ENCODE data around the gene GTPBP3.

Gene GTPBP3

GRCh38 chr19:17332677-17333581 lies 4.4 kb upstream of the GTPBP3 start:
- in situ Hi-C loops (cut with MboI; ENCODE audit: low pct_unique_long_range_greater_than_20kb, low sequenced_read_pairs, unreplicated experiment), result no loop called here
- no peak for TF ChIP-seq CTCF (IDR thresholded peaks at IDR 0.05; ENCODE audit: extremely low read depth, insufficient read depth, missing control alignments)
- DNase-seq (ENCODE audit: low spot score), result peak; percentile 56

- no peak for TF ChIP-seq CTCF (IDR thresholded peaks at IDR 0.05; ENCODE audit: extremely low read depth, insufficient read depth, missing control alignments)
- peak; percentile 83 for DNase-seq (ENCODE audit: low spot score)
- in situ Hi-C loops (cut with MboI; ENCODE audit: low pct_unique_long_range_greater_than_20kb, low sequenced_read_pairs, unreplicated experiment), result no loop called here
These were observed 3.5 kb upstream of the GTPBP3 start for GRCh38 chr19:17333611-17334413.

- no peak for TF ChIP-seq CTCF (IDR thresholded peaks at IDR 0.05; ENCODE audit: extremely low read depth, insufficient read depth, missing control alignments)
- in situ Hi-C loops (cut with MboI; ENCODE audit: low pct_unique_long_range_greater_than_20kb, low sequenced_read_pairs, unreplicated experiment), result no loop called here
- peak; percentile 96 for DNase-seq (ENCODE audit: low spot score)
These were observed 2.6 kb upstream of the GTPBP3 start, which contains the start of gene ANO8 for GRCh38 chr19:17334414-17335409. Gene ANO8, minus strand, starts transcription at chr19:17334855. Its CDS starts 185 bp downstream, at chr19:17334670.

GRCh38 chr19:17335575-17335974 lies 1.8 kb upstream of the GTPBP3 start:
- in situ Hi-C loops (cut with MboI; ENCODE audit: low pct_unique_long_range_greater_than_20kb, low sequenced_read_pairs, unreplicated experiment), result no loop called here
- no peak for TF ChIP-seq CTCF (IDR thresholded peaks at IDR 0.05; ENCODE audit: extremely low read depth, insufficient read depth, missing control alignments)
- no peak for DNase-seq (ENCODE audit: low spot score)

DNA sequence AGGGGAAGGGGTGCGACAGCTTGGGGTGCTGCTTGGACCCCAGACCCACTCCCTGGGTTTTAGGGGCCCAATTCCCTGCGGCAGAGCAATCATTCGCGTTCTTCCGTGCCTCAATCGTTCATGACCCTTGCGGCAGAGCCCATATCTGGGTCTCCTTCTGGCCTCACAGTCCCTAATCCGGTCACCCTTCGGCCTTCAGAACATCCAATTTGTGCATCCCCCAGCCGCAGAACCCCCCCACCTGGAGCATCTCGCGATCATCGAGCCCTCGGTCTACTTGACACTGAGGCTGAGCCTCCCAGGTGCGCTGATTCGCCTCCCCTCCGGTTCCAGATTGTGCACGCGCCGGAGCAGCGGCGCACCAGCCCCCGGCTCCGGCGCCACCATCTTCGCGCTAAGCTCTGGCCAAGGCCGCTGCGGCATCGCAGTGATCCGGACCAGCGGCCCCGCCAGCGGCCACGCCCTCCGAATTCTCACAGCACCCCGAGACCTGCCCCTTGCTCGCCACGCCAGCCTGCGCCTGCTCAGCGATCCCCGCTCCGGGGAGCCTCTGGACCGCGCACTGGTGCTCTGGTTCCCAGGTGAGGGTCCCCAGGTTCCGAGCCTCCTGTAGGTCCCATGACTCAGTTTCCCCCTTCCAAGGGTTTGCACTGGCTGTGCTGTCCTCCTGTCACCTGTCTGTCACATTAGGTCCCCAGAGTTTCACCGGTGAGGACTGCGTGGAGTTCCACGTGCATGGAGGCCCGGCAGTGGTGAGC lies 501 bp downstream of the GTPBP3 start:
- TF ChIP-seq CTCF (IDR thresholded peaks at IDR 0.05; ENCODE audit: extremely low read depth, insufficient read depth, missing control alignments), result no peak
- DNase-seq (ENCODE audit: low spot score), result peak; percentile 65
- in situ Hi-C loops (cut with MboI; ENCODE audit: low pct_unique_long_range_greater_than_20kb, low sequenced_read_pairs, unreplicated experiment), result no loop called here

All from GM13977 (cell line).